Thoracic aorta (tissue), 2 donors: ENCODE results near the gene DDR2. TPM values are rescaled to one million over a fixed set of nuclear protein-coding genes. Genes with fewer than 3 reads are reported as not detected.
A peak's percentile ranks its signal among the peaks of the same experiment; 100 is the strongest.

ENCODE experiments used
- ATAC-seq: fragments of 150-250 bp; one replicate; pipeline ENCODE4 v1.8.0; 2017; ENCODE audit warnings: low read depth; ENCODE audit not compliant: insufficient number of reproducible peaks, low FRiP score
- DNase-seq: peaks from one replicate; pipeline ENCODE4 v3.0.0-alpha.2; 2020; ENCODE audit warnings: low spot score
- H3K27ac ChIP-seq, 2 donors: fragments of 200-600 bp; sonication (generic); 1 replicate in 1 of 2; 2 replicates in 1 of 2; pipeline ENCODE4 v1.5.1; 2016; ENCODE audit warnings: mild to moderate bottlenecking in 2 of 2, moderate library complexity in 2 of 2
- H3K27me3 ChIP-seq: fragments of 200-600 bp; sonication (generic); replicated peaks from 2 replicates; pipeline ENCODE4 v1.6.0; 2016; ENCODE audit warnings: mild to moderate bottlenecking; ENCODE audit not compliant: insufficient read depth
- H3K36me3 ChIP-seq: fragments of 200-600 bp; sonication (generic); one replicate; pipeline ENCODE4 v1.5.1; 2016
- H3K4me1 ChIP-seq, 2 donors: fragments of 200-600 bp; sonication (generic); 1 replicate in 1 of 2; 2 replicates in 1 of 2; pipeline versions ENCODE4 v1.5.1 to v1.6.0; 2016; ENCODE audit warnings: low read depth in 2 of 2, mild to moderate bottlenecking in 1 of 2; ENCODE audit not compliant: control insufficient read depth in 1 of 2
- H3K4me3 ChIP-seq: fragments of 200-600 bp; sonication (generic); 2 replicates; pipeline ENCODE4 v1.5.1; 2016; ENCODE audit warnings: mild to moderate bottlenecking
- H3K9me3 ChIP-seq: fragments of 200-600 bp; sonication (generic); 2 replicates; pipeline ENCODE4 v1.5.1; 2016
- CTCF ChIP-seq: fragments of 200-600 bp; sonication (generic); IDR thresholded peaks from one replicate; pipeline ENCODE4 v1.5.1; 2019; ENCODE audit warnings: antibody characterized with exemption
- total RNA-seq, 2 donors: library from RNA; depleted of rRNA; stranded (reverse); fragments of >200 nt; gene quantifications; one replicate each; pipeline versions ENCODE4 v1.1.0 to v1.2.3, GENCODE V29; 2016

DDR2 gene
- total RNA-seq, 2 donors from 2014 or later: 133 to 144 TPM

GRCh38 chr1:162676750-162677149, 44.5 kb downstream of the DDR2 start:
- TF ChIP-seq CTCF: no peak
- ATAC-seq (no peak), DNase-seq (no peak)
- Histone ChIP-seq H3K27me3 (no peaks in the 10 kb centered on the region), H3K4me3 (peak overlapping the region; percentile 46), H3K36me3 (no peaks in the 10 kb centered on the region), H3K9me3 (no peaks in the 10 kb centered on the region), H3K4me1 (peaks cover 15 to 64% of the 10 kb centered on the region in 2 donors), H3K27ac (peak overlapping the region; percentile 29 to 62)

DNA sequence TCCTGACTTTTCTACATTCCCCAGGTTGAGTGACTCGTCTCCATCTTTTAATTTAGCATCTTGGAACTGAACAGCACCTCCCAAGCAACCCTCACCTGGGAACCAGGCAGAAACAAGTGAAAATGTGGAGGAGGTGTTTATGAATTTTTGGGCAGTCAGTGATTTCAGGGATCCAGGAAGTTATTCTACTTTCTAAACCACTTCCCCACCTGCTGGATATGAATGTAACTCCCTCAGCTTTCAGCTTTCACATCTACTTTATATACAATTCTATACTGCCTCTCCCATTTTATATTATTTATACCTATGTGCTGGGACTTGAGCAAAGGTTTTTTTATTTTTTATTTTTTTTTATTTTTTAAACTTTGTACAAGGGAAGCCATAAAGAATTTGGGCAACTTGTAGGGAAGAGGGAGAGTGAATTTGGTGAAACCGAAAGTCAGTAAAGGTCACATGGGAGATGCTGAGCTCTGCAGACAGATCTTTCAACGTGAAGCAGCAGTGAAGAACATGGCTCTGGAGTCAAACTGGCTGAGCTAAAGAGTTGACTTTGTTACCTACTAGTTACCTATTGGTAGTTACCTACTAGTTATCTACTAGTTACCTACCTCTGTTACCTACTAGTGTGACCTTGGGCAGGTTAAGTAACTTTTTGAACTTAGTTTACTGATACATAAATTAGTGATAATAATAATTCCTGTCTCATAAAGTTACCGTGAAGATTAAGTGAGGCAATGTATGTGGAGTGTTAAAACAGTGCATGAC, 45.5 kb downstream of the DDR2 start:
- DNase-seq (no peak), ATAC-seq (no peak)
- no peak overlapping the region for H3K27ac ChIP-seq
- no peaks in the 10 kb centered on the region for H3K9me3 ChIP-seq
- no peaks in the 10 kb centered on the region for H3K36me3 ChIP-seq
- no peaks in the 10 kb centered on the region for H3K27me3 ChIP-seq
- H3K4me1 ChIP-seq: peaks cover 21 to 67% of the 10 kb centered on the region in 2 donors
- no peak overlapping the region for H3K4me3 ChIP-seq
- no peak for TF ChIP-seq CTCF

DNA sequence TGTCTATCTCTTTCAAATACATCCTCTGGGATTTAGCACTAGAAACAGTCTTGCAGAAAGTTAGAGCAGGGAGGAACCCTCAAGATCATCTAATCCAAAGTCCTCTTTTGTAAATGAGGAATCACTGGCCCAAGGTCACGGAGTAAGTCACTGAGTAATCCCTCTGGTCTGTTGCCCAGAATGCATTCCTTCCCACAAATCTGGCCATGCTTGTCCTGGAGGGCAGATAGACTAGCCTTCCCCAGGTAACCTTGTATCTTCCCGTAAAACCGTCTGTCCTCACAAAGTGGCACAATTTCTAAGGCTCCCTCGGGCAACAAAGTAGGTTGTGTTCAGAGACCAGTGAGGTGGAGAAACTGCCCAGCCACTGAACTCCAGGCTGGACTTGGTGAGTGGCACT, 46.2 kb downstream of the DDR2 start:
- Histone ChIP-seq H3K4me3 (no peak overlapping the region), H3K9me3 (no peaks in the 10 kb centered on the region), H3K27me3 (no peaks in the 10 kb centered on the region), H3K4me1 (peaks cover 19 to 61% of the 10 kb centered on the region in 2 donors), H3K27ac (peak overlapping the region; percentile 4 to 13), H3K36me3 (no peaks in the 10 kb centered on the region)
- TF ChIP-seq CTCF: no peak
- DNase-seq (no peak), ATAC-seq (no peak)

DNA sequence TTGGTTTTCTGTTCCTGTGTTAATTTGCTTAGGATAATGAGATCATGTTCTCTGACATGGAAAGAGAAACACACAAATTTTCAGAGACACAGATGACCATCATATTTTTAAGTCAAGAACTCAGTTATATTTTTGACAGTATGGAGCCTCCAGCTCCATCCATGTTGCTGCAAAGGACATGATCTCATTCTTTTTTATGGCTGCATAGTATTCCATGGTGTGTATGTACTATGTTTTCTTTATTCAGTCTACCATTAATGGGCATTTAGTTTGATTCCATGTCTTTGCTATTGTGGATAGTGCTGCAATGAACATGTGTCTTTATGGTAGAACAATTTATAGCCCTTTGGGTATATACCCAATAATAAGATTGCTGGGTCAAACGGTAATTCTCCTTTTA, 47.0 kb downstream of the DDR2 start:
- DNase-seq: no peak
- TF ChIP-seq CTCF: no peak

GRCh38 chr1:162680419-162681121, 48.3 kb downstream of the DDR2 start:
- ATAC-seq (no peak), DNase-seq (no peak)
- Histone ChIP-seq H3K4me1 (peaks cover 16 to 54% of the 10 kb centered on the region in 2 donors), H3K27me3 (no peaks in the 10 kb centered on the region), H3K27ac (peak overlapping the region in 1 of 2 donors; percentile 44), H3K36me3 (no peaks in the 10 kb centered on the region), H3K4me3 (no peak overlapping the region), H3K9me3 (no peaks in the 10 kb centered on the region)
- TF ChIP-seq CTCF: no peak

More for the DNA sequence above, 47.0 kb downstream of the DDR2 start:
- Histone ChIP-seq H3K27ac (no peak overlapping the region), H3K27me3 (no peaks in the 10 kb centered on the region), H3K36me3 (no peaks in the 10 kb centered on the region), H3K4me3 (no peak overlapping the region), H3K9me3 (no peaks in the 10 kb centered on the region), H3K4me1 (peaks cover 16 to 56% of the 10 kb centered on the region in 2 donors)
- ATAC-seq: no peak
